ENCODE data around the gene FAS. TPM values are rescaled to one million over a fixed set of nuclear protein-coding genes. Genes with fewer than 3 reads are reported as not detected.

FAS gene
- total and polyA plus RNA-seq, 2 experiments from 2014 or later, result 3.1 to 4.3 TPM

DNA sequence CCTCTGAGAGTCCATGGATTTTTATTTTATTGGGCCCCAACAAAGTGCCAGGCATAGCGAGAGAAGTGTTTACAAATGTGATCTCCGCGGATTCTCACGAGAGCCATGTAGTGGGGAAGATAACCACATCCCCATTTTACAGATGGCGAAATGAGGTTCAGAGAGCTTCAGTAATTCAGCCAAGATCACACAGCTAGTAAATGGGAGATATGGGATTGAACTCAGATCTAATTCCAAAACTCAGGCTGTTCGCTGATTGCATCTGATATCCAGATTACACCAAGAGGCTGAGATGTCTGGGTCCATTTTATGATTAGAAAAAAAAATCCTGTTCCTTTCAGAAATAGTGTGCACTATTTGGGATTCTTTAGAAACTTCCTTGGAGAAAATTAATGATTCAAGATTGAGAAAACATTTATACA, 1.3 kb downstream of the FAS start:
- H3K4me1 ChIP-seq (ENCODE audit: insufficient read depth), result peaks cover 29% of the 10 kb centered on the region
- DNase-seq (ENCODE audit: low spot score), result no peak
- H3K4me1 Mint-ChIP-seq, result peaks cover 30% of the 10 kb centered on the region
- H3K79me2 ChIP-seq (replicated peaks; ENCODE audit: insufficient read depth), result no peaks in the 10 kb centered on the region
- H3K4me2 ChIP-seq, result peak overlapping the region; percentile 78
- no peaks in the 10 kb centered on the region for H3K36me3 Mint-ChIP-seq (ENCODE audit: low read depth)
- peak overlapping the region; percentile 77 for H3K4me3 ChIP-seq
- peak overlapping the region; percentile 97 for H2AFZ ChIP-seq
- H3K27me3 Mint-ChIP-seq (ENCODE audit: insufficient read depth, low read depth, poor library complexity), result peaks cover 22% of the 10 kb centered on the region
- H4K20me1 ChIP-seq (replicated peaks; ENCODE audit: insufficient read depth), result no peaks in the 10 kb centered on the region
- H3K27ac Mint-ChIP-seq, result no peak overlapping the region
- H3K27ac ChIP-seq (ENCODE audit: low read depth), result peak overlapping the region; percentile 42; the same call in 1 of the 2 replicates
- H3F3A ChIP-seq (replicated peaks; ENCODE audit: low read depth), result no peaks in the 10 kb centered on the region
- H3K4me3 Mint-ChIP-seq, result peak overlapping the region; percentile 86
- no peaks in the 10 kb centered on the region for H3K9me2 ChIP-seq (ENCODE audit: insufficient read depth)
- no peaks in the 10 kb centered on the region for H3K9me3 Mint-ChIP-seq
- no peak for ATAC-seq
- no peaks in the 10 kb centered on the region for H3K36me3 ChIP-seq (ENCODE audit: insufficient read depth)
- peaks cover 40% of the 10 kb centered on the region for H3K27me3 ChIP-seq (ENCODE audit: insufficient read depth)
- TF ChIP-seq STAT1 (IDR thresholded peaks at IDR 0.05; ENCODE audit: unreplicated experiment) (no peak), NANOG (IDR thresholded peaks at IDR 0.05; ENCODE audit: borderline replicate concordance) (no peak), JUNB (IDR thresholded peaks at IDR 0.05; ENCODE audit: unreplicated experiment) (no peak), ETS1 (IDR thresholded peaks at IDR 0.05) (no peak), CTCF (conservative IDR thresholded peaks at IDR 0.05; ENCODE audit: low read depth in 2 of 2) (no peak), EZH2 (IDR thresholded peaks at IDR 0.05; ENCODE audit: low read depth, unreplicated experiment) (no peak), CREB1 (CRISPR knock-in tag; IDR thresholded peaks at IDR 0.05; ENCODE audit: low read depth) (no peak), EZH2phosphoT487 (IDR thresholded peaks at IDR 0.05; ENCODE audit: unreplicated experiment) (no peak)
- TF ChIP-seq, protein P1, sequence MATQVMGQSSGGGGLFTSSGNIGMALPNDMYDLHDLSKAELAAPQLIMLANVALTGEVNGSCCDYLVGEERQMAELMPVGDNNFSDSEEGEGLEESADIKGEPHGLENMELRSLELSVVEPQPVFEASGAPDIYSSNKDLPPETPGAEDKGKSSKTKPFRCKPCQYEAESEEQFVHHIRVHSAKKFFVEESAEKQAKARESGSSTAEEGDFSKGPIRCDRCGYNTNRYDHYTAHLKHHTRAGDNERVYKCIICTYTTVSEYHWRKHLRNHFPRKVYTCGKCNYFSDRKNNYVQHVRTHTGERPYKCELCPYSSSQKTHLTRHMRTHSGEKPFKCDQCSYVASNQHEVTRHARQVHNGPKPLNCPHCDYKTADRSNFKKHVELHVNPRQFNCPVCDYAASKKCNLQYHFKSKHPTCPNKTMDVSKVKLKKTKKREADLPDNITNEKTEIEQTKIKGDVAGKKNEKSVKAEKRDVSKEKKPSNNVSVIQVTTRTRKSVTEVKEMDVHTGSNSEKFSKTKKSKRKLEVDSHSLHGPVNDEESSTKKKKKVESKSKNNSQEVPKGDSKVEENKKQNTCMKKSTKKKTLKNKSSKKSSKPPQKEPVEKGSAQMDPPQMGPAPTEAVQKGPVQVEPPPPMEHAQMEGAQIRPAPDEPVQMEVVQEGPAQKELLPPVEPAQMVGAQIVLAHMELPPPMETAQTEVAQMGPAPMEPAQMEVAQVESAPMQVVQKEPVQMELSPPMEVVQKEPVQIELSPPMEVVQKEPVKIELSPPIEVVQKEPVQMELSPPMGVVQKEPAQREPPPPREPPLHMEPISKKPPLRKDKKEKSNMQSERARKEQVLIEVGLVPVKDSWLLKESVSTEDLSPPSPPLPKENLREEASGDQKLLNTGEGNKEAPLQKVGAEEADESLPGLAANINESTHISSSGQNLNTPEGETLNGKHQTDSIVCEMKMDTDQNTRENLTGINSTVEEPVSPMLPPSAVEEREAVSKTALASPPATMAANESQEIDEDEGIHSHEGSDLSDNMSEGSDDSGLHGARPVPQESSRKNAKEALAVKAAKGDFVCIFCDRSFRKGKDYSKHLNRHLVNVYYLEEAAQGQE (IDR thresholded peaks at IDR 0.05; ENCODE audit: unreplicated experiment), result no peak
- TF ChIP-seq, protein P2, sequence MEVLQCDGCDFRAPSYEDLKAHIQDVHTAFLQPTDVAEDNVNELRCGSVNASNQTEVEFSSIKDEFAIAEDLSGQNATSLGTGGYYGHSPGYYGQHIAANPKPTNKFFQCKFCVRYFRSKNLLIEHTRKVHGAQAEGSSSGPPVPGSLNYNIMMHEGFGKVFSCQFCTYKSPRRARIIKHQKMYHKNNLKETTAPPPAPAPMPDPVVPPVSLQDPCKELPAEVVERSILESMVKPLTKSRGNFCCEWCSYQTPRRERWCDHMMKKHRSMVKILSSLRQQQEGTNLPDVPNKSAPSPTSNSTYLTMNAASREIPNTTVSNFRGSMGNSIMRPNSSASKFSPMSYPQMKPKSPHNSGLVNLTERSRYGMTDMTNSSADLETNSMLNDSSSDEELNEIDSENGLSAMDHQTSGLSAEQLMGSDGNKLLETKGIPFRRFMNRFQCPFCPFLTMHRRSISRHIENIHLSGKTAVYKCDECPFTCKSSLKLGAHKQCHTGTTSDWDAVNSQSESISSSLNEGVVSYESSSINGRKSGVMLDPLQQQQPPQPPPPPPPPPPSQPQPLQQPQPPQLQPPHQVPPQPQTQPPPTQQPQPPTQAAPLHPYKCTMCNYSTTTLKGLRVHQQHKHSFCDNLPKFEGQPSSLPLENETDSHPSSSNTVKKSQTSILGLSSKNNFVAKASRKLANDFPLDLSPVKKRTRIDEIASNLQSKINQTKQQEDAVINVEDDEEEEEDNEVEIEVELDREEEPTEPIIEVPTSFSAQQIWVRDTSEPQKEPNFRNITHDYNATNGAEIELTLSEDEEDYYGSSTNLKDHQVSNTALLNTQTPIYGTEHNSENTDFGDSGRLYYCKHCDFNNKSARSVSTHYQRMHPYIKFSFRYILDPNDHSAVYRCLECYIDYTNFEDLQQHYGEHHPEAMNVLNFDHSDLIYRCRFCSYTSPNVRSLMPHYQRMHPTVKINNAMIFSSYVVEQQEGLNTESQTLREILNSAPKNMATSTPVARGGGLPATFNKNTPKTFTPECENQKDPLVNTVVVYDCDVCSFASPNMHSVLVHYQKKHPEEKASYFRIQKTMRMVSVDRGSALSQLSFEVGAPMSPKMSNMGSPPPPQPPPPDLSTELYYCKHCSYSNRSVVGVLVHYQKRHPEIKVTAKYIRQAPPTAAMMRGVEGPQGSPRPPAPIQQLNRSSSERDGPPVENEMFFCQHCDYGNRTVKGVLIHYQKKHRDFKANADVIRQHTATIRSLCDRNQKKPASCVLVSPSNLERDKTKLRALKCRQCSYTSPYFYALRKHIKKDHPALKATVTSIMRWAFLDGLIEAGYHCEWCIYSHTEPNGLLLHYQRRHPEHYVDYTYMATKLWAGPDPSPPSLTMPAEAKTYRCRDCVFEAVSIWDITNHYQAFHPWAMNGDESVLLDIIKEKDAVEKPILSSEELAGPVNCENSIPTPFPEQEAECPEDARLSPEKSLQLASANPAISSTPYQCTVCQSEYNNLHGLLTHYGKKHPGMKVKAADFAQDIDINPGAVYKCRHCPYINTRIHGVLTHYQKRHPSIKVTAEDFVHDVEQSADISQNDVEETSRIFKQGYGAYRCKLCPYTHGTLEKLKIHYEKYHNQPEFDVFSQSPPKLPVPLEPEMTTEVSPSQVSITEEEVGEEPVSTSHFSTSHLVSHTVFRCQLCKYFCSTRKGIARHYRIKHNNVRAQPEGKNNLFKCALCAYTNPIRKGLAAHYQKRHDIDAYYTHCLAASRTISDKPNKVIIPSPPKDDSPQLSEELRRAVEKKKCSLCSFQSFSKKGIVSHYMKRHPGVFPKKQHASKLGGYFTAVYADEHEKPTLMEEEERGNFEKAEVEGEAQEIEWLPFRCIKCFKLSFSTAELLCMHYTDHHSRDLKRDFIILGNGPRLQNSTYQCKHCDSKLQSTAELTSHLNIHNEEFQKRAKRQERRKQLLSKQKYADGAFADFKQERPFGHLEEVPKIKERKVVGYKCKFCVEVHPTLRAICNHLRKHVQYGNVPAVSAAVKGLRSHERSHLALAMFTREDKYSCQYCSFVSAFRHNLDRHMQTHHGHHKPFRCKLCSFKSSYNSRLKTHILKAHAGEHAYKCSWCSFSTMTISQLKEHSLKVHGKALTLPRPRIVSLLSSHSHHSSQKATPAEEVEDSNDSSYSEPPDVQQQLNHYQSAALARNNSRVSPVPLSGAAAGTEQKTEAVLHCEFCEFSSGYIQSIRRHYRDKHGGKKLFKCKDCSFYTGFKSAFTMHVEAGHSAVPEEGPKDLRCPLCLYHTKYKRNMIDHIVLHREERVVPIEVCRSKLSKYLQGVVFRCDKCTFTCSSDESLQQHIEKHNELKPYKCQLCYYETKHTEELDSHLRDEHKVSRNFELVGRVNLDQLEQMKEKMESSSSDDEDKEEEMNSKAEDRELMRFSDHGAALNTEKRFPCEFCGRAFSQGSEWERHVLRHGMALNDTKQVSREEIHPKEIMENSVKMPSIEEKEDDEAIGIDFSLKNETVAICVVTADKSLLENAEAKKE (CRISPR knock-in tag; IDR thresholded peaks at IDR 0.05), result no peak
